ENCODE results near the gene ATN1. TPM values are rescaled to one million over a fixed set of nuclear protein-coding genes. Genes with fewer than 3 reads are reported as not detected.

ATN1 gene
- total and polyA plus RNA-seq, 2 of the 8 experiments (the other 6 are each of a cell fraction or from before 2014, with no cell fraction given) = 20.6 to 73.4 TPM

DNA sequence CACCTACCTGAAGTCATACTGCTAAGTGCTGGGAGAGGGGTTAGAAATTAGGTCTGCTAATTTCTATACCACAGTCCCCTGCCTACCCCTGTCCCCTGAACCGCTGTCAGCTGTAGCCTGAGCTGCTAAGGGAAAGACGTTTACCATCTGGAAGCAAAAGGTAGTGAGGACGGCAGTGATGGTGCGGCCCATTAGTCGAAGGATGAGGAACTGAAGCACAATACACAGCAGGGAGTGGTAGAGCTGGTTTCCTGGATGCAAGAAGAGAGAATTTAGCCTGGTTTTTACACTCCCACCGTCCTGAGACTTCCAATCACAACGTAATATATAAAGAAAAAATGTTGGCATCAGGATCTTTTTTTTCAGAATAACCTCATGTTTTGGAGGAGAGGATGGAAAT lies 54.8 kb downstream of the ATN1 start:
- FAIRE-seq = no peak
- H2BK20ac ChIP-seq (ENCODE audit: low read length) = no peak overlapping the region
- no peak overlapping the region for H3K27ac ChIP-seq (ENCODE audit: low read depth, low read length)
- no peak overlapping the region for H3K4me2 ChIP-seq (ENCODE audit: insufficient read depth in 1 of 2, low read depth in 2 of 2, low read length in 2 of 2)
- no peak overlapping the region for H2BK5ac ChIP-seq (ENCODE audit: low read depth, low read length)
- peaks cover 0 to 6% (median under 1%) of the 10 kb centered on the region in 4 experiments; a peak in 2 of 7 replicates for H3K4me1 ChIP-seq (replicated peaks in 1 of 4; ENCODE audit: control insufficient read depth in 3 of 4, insufficient read depth in 4 of 4, low read length in 3 of 4)
- peaks cover 7 to 57% (median 20%) of the 10 kb centered on the region in 4 experiments; a peak in 7 of 8 replicates for H3K36me3 ChIP-seq (ENCODE audit: control insufficient read depth in 2 of 4, insufficient read depth in 4 of 4, low read length in 3 of 4)
- H3K4me3 ChIP-seq (ENCODE audit: extremely low read depth in 1 of 4, insufficient read depth in 2 of 4, low read depth in 3 of 4, low read length in 4 of 4) = no peak overlapping the region
- H4K20me1 ChIP-seq (replicated peaks in 1 of 2; ENCODE audit: control insufficient read depth in 1 of 2, insufficient read depth in 2 of 2, low read length in 2 of 2) = peaks cover 5 to 6% of the 10 kb centered on the region in 2 experiments
- CTCF ChIA-PET (ENCODE audit: partially characterized antibody) = interaction anchor here (0.5 to 2.2 kb wide), 5 partner anchors 10 to 129 kb away, joined by 3 to 7 read pairs (median 3); partner anchors contain the start of gene C1RL
- no peaks in the 10 kb centered on the region for H3K9me3 ChIP-seq (ENCODE audit: insufficient read depth in 2 of 2, low read depth in 1 of 2, low read length in 1 of 2)
- 0 out of 2 replicates have a peak, but pooled peaks cover 2% of the 10 kb centered on the region for H3K79me1 ChIP-seq (ENCODE audit: low read depth, low read length)
- 67% methylated on average over 7 of the region's 7 CpGs; no CpG with 5 or more reads in 1 of the 2 experiments for WGBS, 2 experiments (ENCODE audit: extremely low coverage in 1 of 2, insufficient coverage in 1 of 2, insufficient read length in 1 of 2, insufficient replicate concordance in 2 of 2, low coverage in 1 of 2, low lambda C conversion rate in 2 of 2, missing lambda C conversion rate in 1 of 2)
- H4K5ac ChIP-seq (ENCODE audit: insufficient read length, low read depth, low read length) = no peak overlapping the region
- H3K14ac ChIP-seq (ENCODE audit: insufficient read length) = no peak overlapping the region
- H4K91ac ChIP-seq (replicated peaks; ENCODE audit: insufficient read length, low read length) = no peak overlapping the region
- POLR2A ChIA-PET (ENCODE audit: partially characterized antibody) = interaction anchor here (0.7 to 30.5 kb wide), 6 partner anchors 9 to 37 kb away, joined by 3 to 1596 read pairs (median 8); partner anchors contain the start of genes ATN1, C12orf57, PTPN6 and RNU7-1
- H3K56ac ChIP-seq (replicated peaks; ENCODE audit: insufficient read length, low read depth, low read length) = no peak overlapping the region
- no peak overlapping the region for H3K9ac ChIP-seq (replicated peaks in 1 of 4; ENCODE audit: extremely low read depth in 1 of 4, low read depth in 3 of 4, low read length in 3 of 4)
- H3K18ac ChIP-seq (ENCODE audit: extremely low read depth, low read length) = no peak overlapping the region
- H2AK5ac ChIP-seq (ENCODE audit: low read depth, low read length) = no peak overlapping the region
- H3K23me2 ChIP-seq (ENCODE audit: low read depth, low read length) = no peaks in the 10 kb centered on the region
- no peak overlapping the region for H3K4ac ChIP-seq (replicated peaks; ENCODE audit: insufficient read length, low read depth, low read length)
- no peak overlapping the region for H2BK120ac ChIP-seq (replicated peaks; ENCODE audit: low read depth, low read length)
- H4K8ac ChIP-seq (ENCODE audit: extremely low read depth, insufficient read depth, low read length) = no peak overlapping the region
- no peak overlapping the region for H2BK15ac ChIP-seq (ENCODE audit: low read length)
- no peaks in the 10 kb centered on the region for H3K79me2 ChIP-seq (ENCODE audit: control insufficient read depth in 1 of 2, insufficient read depth in 2 of 2, low read length in 2 of 2)
- no peak overlapping the region for H2BK12ac ChIP-seq (ENCODE audit: low read depth, low read length)
- H3K27me3 ChIP-seq (replicated peaks in 1 of 4; ENCODE audit: control insufficient read depth in 3 of 4, extremely low read depth in 1 of 4, insufficient read depth in 3 of 4, low read length in 3 of 4) = no peaks in the 10 kb centered on the region
- no peak for DNase-seq (ENCODE audit: low read depth in 1 of 2, low spot score in 2 of 2)
- no peak overlapping the region for H3K23ac ChIP-seq (ENCODE audit: insufficient read length)
- H2AFZ ChIP-seq (ENCODE audit: low read length) = no peak overlapping the region
- TF ChIP-seq TBP (IDR thresholded peaks at IDR 0.05; ENCODE audit: low read depth, low read length) = no peak
- no peak for TF ChIP-seq CREB1 (IDR thresholded peaks at IDR 0.05)
- TF ChIP-seq KDM4A (IDR thresholded peaks at IDR 0.05; ENCODE audit: low read depth, low read length, severe bottlenecking) = no peak
- TF ChIP-seq, protein P1, sequence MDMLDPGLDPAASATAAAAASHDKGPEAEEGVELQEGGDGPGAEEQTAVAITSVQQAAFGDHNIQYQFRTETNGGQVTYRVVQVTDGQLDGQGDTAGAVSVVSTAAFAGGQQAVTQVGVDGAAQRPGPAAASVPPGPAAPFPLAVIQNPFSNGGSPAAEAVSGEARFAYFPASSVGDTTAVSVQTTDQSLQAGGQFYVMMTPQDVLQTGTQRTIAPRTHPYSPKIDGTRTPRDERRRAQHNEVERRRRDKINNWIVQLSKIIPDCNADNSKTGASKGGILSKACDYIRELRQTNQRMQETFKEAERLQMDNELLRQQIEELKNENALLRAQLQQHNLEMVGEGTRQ (IDR thresholded peaks at IDR 0.05; ENCODE audit: low read length) = no peak
- no peak for TF ChIP-seq SAP30 (IDR thresholded peaks at IDR 0.05; ENCODE audit: insufficient read depth, insufficient replicate concordance, low read length)
- no peak for TF ChIP-seq RXRA (IDR thresholded peaks at IDR 0.05; ENCODE audit: insufficient read depth, low read depth, low read length)
- TF ChIP-seq EZH2 (IDR thresholded peaks at IDR 0.05; ENCODE audit: low read depth, low read length, severe bottlenecking) = no peak
- TF ChIP-seq CHD1 (IDR thresholded peaks at IDR 0.05; ENCODE audit: low read depth, low read length) = no peak
- no peak for TF ChIP-seq CBX5 (IDR thresholded peaks at IDR 0.05; ENCODE audit: low read depth, low read length)
- no peak for TF ChIP-seq GABPA (IDR thresholded peaks at IDR 0.05; ENCODE audit: borderline replicate concordance, insufficient read depth, low read length)
- no peak for TF ChIP-seq NANOG (IDR thresholded peaks at IDR 0.05; ENCODE audit: insufficient read depth, low read depth, low read length, poor library complexity, severe bottlenecking)
- no peak for TF ChIP-seq RFX5 (IDR thresholded peaks at IDR 0.05; ENCODE audit: borderline replicate concordance, low read depth, low read length)

All from H1 (cell line).